Left forelimb (tissue), 1 donor: ENCODE results near the gene ZDHHC14.
"Not testable (repeated sequence)": the region's sequence is repeated elsewhere in the genome, so short reads cannot be mapped to it uniquely, and the experiment has no call there.

Source experiments
- DNase-seq: peaks from one replicate; pipeline ENCODE4 v3.0.0-alpha.2; 2018; ENCODE audit warnings: low spot score

ZDHHC14 gene

GRCh38 chr6:157552820-157553485, 172.0 kb downstream of the ZDHHC14 start:
- DNase-seq: no peak

- no peak for DNase-seq
These were observed 173.8 kb downstream of the ZDHHC14 start for GRCh38 chr6:157554747-157555146.

GRCh38 chr6:157555455-157556143, 174.6 kb downstream of the ZDHHC14 start:
- peak; percentile 53 for DNase-seq

- DNase-seq: peak; percentile 31
These were observed 175.2 kb downstream of the ZDHHC14 start for GRCh38 chr6:157556144-157556645.

- DNase-seq: no peak
These were observed 175.9 kb downstream of the ZDHHC14 start for GRCh38 chr6:157556671-157557430.

- DNase-seq: no peak
These were observed 176.6 kb downstream of the ZDHHC14 start for GRCh38 chr6:157557559-157557958.

DNA sequence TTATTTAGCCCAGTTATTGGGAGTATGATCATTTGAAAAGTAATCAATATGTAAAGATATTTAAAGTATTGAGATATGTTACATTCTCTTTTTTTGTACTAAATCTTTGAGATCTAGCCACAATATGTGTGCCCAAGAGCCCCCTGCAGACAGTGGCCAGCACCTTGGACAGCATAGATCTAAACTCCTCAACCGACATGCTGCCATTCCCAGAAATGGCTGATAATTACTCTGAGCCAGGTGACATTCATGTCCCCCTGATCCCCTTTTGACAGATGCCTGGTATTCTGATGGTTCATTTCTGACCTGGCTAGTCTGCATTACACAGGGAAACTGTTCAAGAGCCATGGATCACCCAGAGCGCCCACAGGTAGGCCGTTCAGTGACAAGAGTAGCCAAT, 177.1 kb downstream of the ZDHHC14 start:
- DNase-seq: no peak

DNA sequence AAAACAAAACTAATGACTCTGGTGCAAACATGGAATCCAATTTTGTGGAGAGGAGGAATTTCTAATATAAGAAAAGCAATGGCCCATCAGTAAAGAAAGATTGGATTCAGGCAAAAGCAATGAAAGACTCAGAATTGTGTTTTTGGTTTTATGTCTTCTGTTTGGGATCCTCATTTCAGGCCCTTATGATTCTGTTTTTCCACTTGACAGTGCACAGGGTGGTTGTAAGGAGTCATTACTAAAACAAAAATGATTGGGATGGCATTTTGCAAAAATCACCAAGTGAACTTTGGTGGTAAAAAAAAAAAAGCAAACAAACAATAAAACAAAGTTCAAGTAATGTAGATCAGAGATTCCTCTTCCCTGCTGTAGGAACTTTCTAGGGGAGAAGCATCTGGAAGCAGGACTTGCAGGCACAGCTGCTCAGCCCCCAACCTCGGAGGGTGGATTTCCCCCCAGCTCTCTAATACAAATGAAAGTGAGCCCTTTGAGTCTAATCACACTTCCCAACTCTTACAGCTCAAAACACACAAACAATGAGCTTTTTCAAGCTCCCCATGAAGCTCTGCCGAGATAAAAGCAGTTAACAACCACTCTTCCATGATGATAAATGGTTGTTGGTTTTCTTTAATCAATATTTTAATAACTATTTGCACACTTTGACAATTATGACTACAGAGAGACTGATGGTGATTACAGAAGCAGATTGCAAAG, 177.7 kb downstream of the ZDHHC14 start:
- DNase-seq: no peak

DNA sequence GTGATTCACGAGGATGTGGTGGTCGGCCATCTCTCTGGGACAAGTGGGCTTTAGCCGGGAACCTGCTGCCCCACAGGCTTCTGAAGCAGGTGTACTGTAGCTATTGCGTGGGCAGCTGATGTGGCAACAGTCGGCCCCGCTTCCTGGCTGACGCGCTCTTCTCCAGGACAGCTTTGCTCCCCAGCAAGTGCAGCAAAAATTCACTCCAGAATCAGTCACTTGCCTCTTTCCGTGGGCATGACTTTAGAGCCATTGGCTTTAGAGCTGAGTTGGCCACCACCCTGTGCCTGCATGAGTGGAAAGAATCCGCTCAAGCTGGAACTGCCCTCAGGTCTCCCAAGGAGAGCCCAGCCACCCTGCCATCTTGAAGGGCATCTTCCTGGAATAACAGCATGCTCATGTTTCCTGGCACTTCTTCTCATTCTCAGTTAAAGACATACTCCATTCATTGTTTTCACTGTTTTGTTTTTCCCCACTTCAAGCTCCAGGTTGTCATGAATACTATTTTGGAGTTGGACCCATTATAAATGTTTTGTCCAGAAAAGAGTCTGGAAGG, 178.3 kb downstream of the ZDHHC14 start:
- DNase-seq: peak; percentile 33

- DNase-seq: not testable (repeated sequence)
These were observed 179.1 kb downstream of the ZDHHC14 start for GRCh38 chr6:157560063-157560462.

GRCh38 chr6:157560691-157561413, 179.9 kb downstream of the ZDHHC14 start:
- DNase-seq: no peak

- DNase-seq: no peak
These were observed 180.4 kb downstream of the ZDHHC14 start for GRCh38 chr6:157561414-157561790.

GRCh38 chr6:157561929-157562810, 181.2 kb downstream of the ZDHHC14 start:
- peak; percentile 46 for DNase-seq

DNA sequence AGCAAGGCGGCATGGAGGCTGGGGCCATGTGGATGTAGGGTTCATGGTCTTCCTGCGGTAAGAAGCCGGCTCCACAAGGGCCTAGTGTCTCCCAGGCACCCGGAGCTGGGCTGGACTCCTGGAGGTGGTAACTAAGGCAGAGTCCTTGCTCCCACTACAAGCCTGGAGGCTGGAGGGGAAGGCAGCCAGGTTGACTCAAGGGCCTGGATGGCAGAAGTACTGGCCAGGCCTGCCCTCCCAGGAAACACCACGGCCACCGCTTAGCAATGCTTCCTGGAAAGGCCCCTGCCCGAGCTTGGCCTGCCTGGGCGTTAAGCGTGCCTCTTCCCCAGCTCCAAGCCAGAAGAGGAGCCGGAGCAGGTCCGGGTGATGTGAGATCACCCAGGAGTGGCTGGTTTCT, 182.0 kb downstream of the ZDHHC14 start:
- peak; percentile 55 for DNase-seq

DNA sequence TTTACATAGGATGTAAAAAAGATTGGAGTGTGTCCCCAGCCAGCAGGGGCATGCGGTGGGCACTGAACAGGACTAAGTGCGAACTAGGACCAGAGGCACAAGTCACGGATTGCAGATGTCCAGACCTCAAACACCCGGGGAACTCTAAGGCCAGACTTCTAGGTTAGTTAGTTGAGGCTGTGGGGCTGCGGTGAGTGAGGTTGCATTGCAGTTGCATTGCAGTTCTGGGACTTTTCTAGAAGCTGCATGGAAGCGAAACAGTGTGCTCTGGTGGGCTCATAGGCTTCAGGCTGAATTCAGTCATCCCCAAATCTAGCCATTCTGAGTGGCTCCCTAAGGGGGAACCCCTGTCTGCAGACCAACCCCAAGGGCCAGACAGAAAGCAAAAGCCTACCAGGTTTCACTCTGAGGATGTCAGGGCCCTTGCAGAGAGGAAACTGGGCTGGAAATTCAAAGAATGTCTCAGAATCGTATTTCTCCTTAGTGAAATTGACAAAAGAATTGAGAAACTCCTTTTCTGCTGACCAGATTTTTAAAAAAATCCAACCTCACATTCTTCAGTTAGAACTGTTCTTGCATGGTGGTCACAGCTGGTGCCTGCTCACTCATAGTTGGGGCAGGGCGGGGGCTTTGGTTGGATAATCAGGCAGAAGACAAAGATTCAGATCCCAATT, 182.8 kb downstream of the ZDHHC14 start:
- DNase-seq: peak; percentile 34

DNA sequence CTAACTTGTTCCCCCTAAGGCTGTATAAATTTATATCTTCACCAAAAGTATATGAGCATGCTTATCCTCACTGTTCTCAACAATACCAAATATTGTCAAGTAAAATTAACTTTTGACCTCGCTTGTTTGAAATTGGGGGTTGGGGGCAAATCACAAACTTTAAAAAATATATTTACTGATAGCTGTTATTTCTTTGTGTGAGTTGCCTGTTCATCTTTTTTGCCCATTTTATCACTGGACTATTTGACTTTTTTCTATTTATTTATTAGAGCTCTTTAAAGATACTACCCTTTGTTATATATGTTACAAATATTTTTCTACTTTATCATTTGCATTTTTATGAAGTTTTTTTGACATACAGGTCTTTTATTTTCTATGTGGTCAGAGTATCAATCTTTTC, 187.7 kb downstream of the ZDHHC14 start:
- DNase-seq: no peak

DNA sequence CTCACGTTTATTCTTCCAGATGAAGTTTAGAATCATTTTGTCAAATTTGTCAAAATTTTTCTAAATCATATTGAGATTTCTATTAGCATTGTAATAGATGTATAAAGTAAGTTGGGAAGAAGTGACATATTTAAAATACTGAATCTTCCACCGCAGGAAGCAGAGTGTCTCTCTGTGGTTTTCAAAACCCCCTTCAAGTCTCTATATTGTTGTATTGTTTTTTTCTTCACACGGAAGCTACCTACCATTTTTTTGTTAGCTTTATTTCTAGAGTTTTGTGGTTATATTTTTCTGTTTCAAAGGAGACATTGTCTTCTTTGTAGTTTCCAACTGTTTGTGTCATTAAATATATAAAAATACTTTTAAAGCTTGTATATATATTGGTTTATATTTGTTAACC, 188.6 kb downstream of the ZDHHC14 start:
- no peak for DNase-seq

DNA sequence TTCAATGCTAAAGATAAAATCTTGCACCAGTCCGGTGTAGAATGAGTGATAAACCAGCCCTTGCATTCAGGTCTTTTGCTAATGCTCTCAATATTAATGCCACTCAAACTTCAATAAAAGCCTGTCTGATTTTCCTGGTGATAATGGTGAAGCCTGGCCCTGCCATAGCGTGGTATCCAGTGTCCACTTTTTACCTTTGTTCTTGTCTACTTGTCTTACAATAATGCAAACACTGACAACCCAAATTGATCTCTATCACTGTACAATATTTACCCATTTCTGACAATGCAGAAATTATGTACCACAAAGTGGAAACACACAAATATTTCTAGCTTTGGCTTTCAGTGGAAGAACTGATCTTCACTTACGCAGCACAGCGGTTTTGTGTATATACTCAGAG, 189.1 kb downstream of the ZDHHC14 start:
- DNase-seq: no peak

GRCh38 chr6:157570752-157571151, 189.8 kb downstream of the ZDHHC14 start:
- DNase-seq: no peak

DNA sequence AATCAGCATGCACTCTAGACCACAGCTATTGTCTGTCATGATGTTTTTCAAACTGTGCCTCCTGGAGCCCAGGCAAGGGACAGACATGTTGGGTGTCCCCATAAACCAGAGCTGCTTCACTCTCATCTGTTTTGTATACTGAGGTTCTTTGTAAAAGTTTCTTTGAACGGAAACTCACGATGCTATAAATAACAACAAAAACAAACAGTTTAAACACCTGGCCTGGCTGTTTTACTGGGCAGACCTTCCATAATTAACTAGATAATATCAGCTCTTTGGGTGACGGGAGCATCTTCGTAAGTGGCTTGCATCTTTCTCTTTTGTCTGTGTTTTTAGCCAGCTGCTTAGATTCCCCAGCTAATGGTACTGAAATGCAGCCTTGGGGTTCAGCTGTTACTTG, 190.3 kb downstream of the ZDHHC14 start:
- no peak for DNase-seq
